Measurements from ENCODE around the gene UMODL1.

GRCh38 chr21:42043201-42043895, 27.8 kb upstream of the UMODL1 start:
- no peak for TF ChIP-seq POLR2A (IDR thresholded peaks at IDR 0.05)
- no peak for TF ChIP-seq CTCF (IDR thresholded peaks at IDR 0.05 in 8 of 11, conservative IDR thresholded peaks at IDR 0.05 in 3 of 11)
- TF ChIP-seq POLR2AphosphoS5 (IDR thresholded peaks at IDR 0.05): no peak
